ENCODE results near the gene KITLG. TPM values are rescaled to one million over a fixed set of nuclear protein-coding genes. Genes with fewer than 3 reads are reported as not detected.

The KITLG gene
- polyA plus RNA-seq, 1 of the 3 experiments (the other 2 are of a cell fraction) = 8.9 TPM

- Histone ChIP-seq H3K4me1 (ENCODE audit: control insufficient read depth in 1 of 2, insufficient read depth in 2 of 2, low read depth in 1 of 2, low read length in 1 of 2) (peaks cover 0 to 35% of the 10 kb centered on the region in 2 experiments; a peak in 2 of 4 replicates), H3K79me2 (ENCODE audit: insufficient read depth) (peaks cover 55% of the 10 kb centered on the region), H3K27ac (ENCODE audit: low read depth in 2 of 2, low read length in 1 of 2) (no peak overlapping the region), H3K9me2 (no peaks in the 10 kb centered on the region), H3F3A (replicated peaks; ENCODE audit: insufficient read depth) (peaks cover 51% of the 10 kb centered on the region), H3K9ac (no peak overlapping the region), H3K27me3 (ENCODE audit: insufficient read depth) (no peaks in the 10 kb centered on the region), H3K36me3 (replicated peaks in 1 of 2; ENCODE audit: control insufficient read depth in 1 of 2, insufficient read depth in 2 of 2, low read length in 1 of 2) (peaks cover 20 to 93% of the 10 kb centered on the region in 2 experiments), H4K20me1 (ENCODE audit: insufficient read depth) (no peaks in the 10 kb centered on the region), H3K9me3 (no peaks in the 10 kb centered on the region), H3K4me3 (ENCODE audit: low read depth in 2 of 2, low read length in 1 of 2) (no peak overlapping the region), H3K4me2 (no peak overlapping the region), H2AFZ (ENCODE audit: low read depth) (no peak overlapping the region)
- TF ChIP-seq USF2 (IDR thresholded peaks at IDR 0.05; ENCODE audit: borderline replicate concordance, low read depth, low read length) (no peak), ELF1 (IDR thresholded peaks at IDR 0.05) (no peak), FOXM1 (IDR thresholded peaks at IDR 0.05; ENCODE audit: low read depth) (no peak), SIN3A (IDR thresholded peaks at IDR 0.05; ENCODE audit: borderline replicate concordance, low read depth, low read length) (no peak), GABPA (IDR thresholded peaks at IDR 0.05; ENCODE audit: low read depth) (no peak), RFX5 (IDR thresholded peaks at IDR 0.05; ENCODE audit: low read length) (no peak), GATA2 (CRISPR knock-in tag; IDR thresholded peaks at IDR 0.05) (no peak), MXI1 (IDR thresholded peaks at IDR 0.05; ENCODE audit: low read depth, low read length) (no peak), MAX (IDR thresholded peaks at IDR 0.05; ENCODE audit: low read depth) (no peak), REST (IDR thresholded peaks at IDR 0.05; ENCODE audit: low read depth, low read length) (no peak), RAD21 (IDR thresholded peaks at IDR 0.05; ENCODE audit: low read length) (no peak), NRF1 (IDR thresholded peaks at IDR 0.05; ENCODE audit: low read depth, low read length) (no peak), TCF12 (IDR thresholded peaks at IDR 0.05) (no peak), PBX3 (IDR thresholded peaks at IDR 0.05) (no peak), TEAD4 (IDR thresholded peaks at IDR 0.05; ENCODE audit: borderline replicate concordance, insufficient read depth) (no peak), MEF2A (IDR thresholded peaks at IDR 0.05; ENCODE audit: borderline replicate concordance, low read depth) (no peak), FOSL2 (IDR thresholded peaks at IDR 0.05; ENCODE audit: borderline replicate concordance, low read depth) (no peak)
- ChIA-PET CTCF (interaction anchor here (0.6 kb wide), 1 partner anchor 238 kb away, joined by 3 read pairs; no protein-coding TSS in a partner anchor), POLR2A (no interaction called here)
- 91% methylated on average over 3 of the region's 3 CpGs for WGBS (ENCODE audit: low lambda C conversion rate)
- no peak for DNase-seq
Observed at GRCh38 chr12:88503281-88503703, 77.0 kb downstream of the KITLG start.

Data from SK-N-SH (cell line).